OCI-LY7 (cell line): Measurements from ENCODE around the gene FAM111B. TPM values are rescaled to one million over a fixed set of nuclear protein-coding genes. Genes with fewer than 3 reads are reported as not detected.

Source experiments
- BruUV-seq: library from RNA; stranded (reverse); fragments of 400-500 nt; replicated peaks from 2 replicates; lab custom pipeline; 2021; lab: Mats Ljungman, UMichigan
- CTCF ChIA-PET: fragments of 300-600 bp; sonication (Branson Sonifier 250); formaldehyde crosslinking; loops from one replicate; lab custom pipeline; 2022; ENCODE audit warnings: antibody characterized with exemption; ENCODE audit not compliant: unreplicated experiment; lab: Charles Lee
- POLR2A ChIA-PET: fragments of 300-600 bp; sonication (Branson Sonifier 250); formaldehyde crosslinking; loops from one replicate; lab custom pipeline; 2022; ENCODE audit warnings: antibody characterized with exemption; lab: Charles Lee
- DNase-seq: peaks from one replicate; pipeline ENCODE4 v3.0.0-alpha.2; 2015; ENCODE audit warnings: low spot score
- H2AFZ ChIP-seq: fragments of 200-600 bp; sonication (generic), shearing (Covaris generic); 2 replicates; pipeline ENCODE4 v1.6.1; 2014; ENCODE audit warnings: mild to moderate bottlenecking, antibody characterized with exemption, low read length, moderate library complexity
- H3K27ac ChIP-seq: fragments of 200-600 bp; sonication (generic); 2 replicates; pipeline ENCODE4 v1.5.1; 2014; ENCODE audit warnings: mixed run types, low read depth, mild to moderate bottlenecking, moderate library complexity, low read length, inconsistent platforms; ENCODE audit not compliant: poor library complexity, severe bottlenecking
- H3K36me3 ChIP-seq: fragments of 200-600 bp; sonication (generic); 2 replicates; pipeline ENCODE4 v1.6.1; 2014; ENCODE audit warnings: mild to moderate bottlenecking, antibody characterized with exemption, low read length, moderate library complexity, mixed read lengths; ENCODE audit not compliant: insufficient read depth
- H3K4me1 ChIP-seq: fragments of 200-600 bp; sonication (generic); 2 replicates; pipeline ENCODE4 v1.5.1; 2014; ENCODE audit warnings: mild to moderate bottlenecking, low read length; ENCODE audit not compliant: insufficient read depth, poor library complexity, severe bottlenecking
- H3K4me2 ChIP-seq: fragments of 200-600 bp; sonication (generic); 2 replicates; pipeline ENCODE4 v1.6.1; 2014; ENCODE audit warnings: mild to moderate bottlenecking, low read length
- H3K4me3 ChIP-seq: fragments of 200-600 bp; sonication (generic); 2 replicates; pipeline ENCODE4 v1.5.1; 2014; ENCODE audit warnings: mild to moderate bottlenecking, low read depth, low read length; ENCODE audit not compliant: poor library complexity, severe bottlenecking
- H3K79me2 ChIP-seq: fragments of 200-600 bp; sonication (generic); 2 replicates; pipeline ENCODE4 v1.6.1; 2016; ENCODE audit warnings: low read depth, mild to moderate bottlenecking, low read length, moderate library complexity, mixed read lengths; ENCODE audit not compliant: insufficient read depth
- H3K9me2 ChIP-seq: fragments of 200-600 bp; sonication (generic); 2 replicates; pipeline ENCODE4 v1.6.1; 2016; ENCODE audit warnings: mild to moderate bottlenecking, low read length, mixed read lengths; ENCODE audit not compliant: insufficient read depth
- H3K9me3 ChIP-seq: fragments of 200-600 bp; sonication (generic); 2 replicates; pipeline ENCODE4 v1.6.1; 2014; ENCODE audit warnings: mild to moderate bottlenecking, mixed run types, low read length, mixed read lengths
- H4K20me1 ChIP-seq: fragments of 200-600 bp; sonication (generic); 2 replicates; pipeline ENCODE4 v1.6.1; 2014; ENCODE audit warnings: mild to moderate bottlenecking, antibody characterized with exemption, low read length, moderate library complexity, mixed read lengths; ENCODE audit not compliant: insufficient read depth
- EZH2phosphoT487 ChIP-seq: fragments of 200-600 bp; sonication (generic); IDR thresholded peaks from 2 replicates; pipeline ENCODE4 v1.6.1; 2018; ENCODE audit warnings: low read depth, borderline replicate concordance, mild to moderate bottlenecking, mixed run types, antibody characterized with exemption, low read length, moderate library complexity, mixed read lengths
- intact Hi-C: fragments of 100-400 bp; cut with micrococcal nuclease; formaldehyde crosslinking; loops from one replicate; pipeline ENCODE4 v1.10.0; 2022; ENCODE audit not compliant: unreplicated experiment
- total RNA-seq, 2 experiments: library from RNA; depleted of rRNA in 1 of 2; stranded (reverse); fragments of >200 nt in 1 of 2; shearing (Covaris generic) in 1 of 2; gene quantifications; 2 replicates each; pipeline ENCODE4 v1.2.3, GENCODE V29; 2014 to 2022
- TF ChIP-seq, protein P1 (sequence below): fragments of 200-600 bp; sonication (generic); conservative IDR thresholded peaks from 2 replicates; pipeline ENCODE4 v1.5.1; 2014; ENCODE audit warnings: mild to moderate bottlenecking, antibody characterized with exemption, low read length, moderate library complexity, mixed read lengths

Gene FAM111B
- total RNA-seq, 2 experiments from 2014 or later = 37.6 to 38.1 TPM

DNA sequence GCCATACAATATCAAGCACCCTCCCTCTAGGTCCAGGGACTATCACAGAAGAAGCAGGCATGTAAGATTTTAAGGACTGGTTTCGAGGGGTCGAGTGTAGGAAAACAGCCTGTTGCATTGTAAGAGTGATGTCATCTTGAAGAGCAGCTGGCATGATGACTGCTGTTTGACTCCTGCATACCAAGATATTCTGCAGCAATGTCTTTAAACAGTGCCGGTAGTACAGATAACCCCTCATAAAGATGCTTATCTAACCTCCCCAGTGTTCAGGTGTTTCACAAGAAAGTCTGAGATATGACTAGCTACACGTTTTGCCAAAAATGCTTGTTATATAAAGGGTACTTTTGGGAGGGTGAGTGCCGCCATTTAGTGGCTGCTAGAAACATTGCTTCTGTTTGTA is 47.6 kb downstream of the FAM111B start:
- Histone ChIP-seq H3K79me2 (0 out of 2 replicates have a peak, but pooled peaks cover 5% of the 10 kb centered on the region), H3K36me3 (peaks cover 46% of the 10 kb centered on the region), H3K9me3 (no peaks in the 10 kb centered on the region), H3K4me2 (no peak overlapping the region), H3K4me3 (no peak overlapping the region), H2AFZ (no peak overlapping the region), H3K27ac (no peak overlapping the region), H3K4me1 (no peaks in the 10 kb centered on the region), H4K20me1 (no peaks in the 10 kb centered on the region), H3K9me2 (no peaks in the 10 kb centered on the region)
- DNase-seq = no peak
- TF ChIP-seq, protein P1, sequence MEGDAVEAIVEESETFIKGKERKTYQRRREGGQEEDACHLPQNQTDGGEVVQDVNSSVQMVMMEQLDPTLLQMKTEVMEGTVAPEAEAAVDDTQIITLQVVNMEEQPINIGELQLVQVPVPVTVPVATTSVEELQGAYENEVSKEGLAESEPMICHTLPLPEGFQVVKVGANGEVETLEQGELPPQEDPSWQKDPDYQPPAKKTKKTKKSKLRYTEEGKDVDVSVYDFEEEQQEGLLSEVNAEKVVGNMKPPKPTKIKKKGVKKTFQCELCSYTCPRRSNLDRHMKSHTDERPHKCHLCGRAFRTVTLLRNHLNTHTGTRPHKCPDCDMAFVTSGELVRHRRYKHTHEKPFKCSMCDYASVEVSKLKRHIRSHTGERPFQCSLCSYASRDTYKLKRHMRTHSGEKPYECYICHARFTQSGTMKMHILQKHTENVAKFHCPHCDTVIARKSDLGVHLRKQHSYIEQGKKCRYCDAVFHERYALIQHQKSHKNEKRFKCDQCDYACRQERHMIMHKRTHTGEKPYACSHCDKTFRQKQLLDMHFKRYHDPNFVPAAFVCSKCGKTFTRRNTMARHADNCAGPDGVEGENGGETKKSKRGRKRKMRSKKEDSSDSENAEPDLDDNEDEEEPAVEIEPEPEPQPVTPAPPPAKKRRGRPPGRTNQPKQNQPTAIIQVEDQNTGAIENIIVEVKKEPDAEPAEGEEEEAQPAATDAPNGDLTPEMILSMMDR = no peak
- TF ChIP-seq EZH2phosphoT487 = no peak
- BruUV-seq = no TSS peak
- ChIA-PET POLR2A (no interaction called here), CTCF (no interaction called here)
- intact Hi-C loops = loop anchor here (5.0 kb wide), 2 partner anchors 97 to 477 kb away; no protein-coding TSS in a partner anchor

DNA sequence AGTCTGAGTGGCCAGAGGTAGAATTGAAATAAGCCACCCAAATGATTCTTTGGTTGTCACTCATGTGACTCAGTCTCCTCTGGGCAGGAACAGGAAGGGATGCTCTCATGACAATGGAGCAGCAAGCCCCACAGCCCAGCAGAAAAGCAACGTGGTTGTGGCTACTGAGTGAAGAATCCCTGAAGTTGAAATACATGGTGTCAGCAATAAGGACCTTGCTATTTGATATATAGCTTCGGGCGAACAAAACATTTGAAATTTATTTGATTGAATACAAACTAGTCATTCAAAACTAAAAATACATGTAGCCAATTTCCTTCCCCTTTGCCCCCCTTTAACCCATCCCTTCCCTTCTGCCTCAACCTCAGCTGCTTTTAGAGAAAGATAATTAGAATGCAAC is 50.4 kb downstream of the FAM111B start:
- Histone ChIP-seq H3K4me3 (no peak overlapping the region), H2AFZ (no peak overlapping the region), H3K79me2 (no peaks in the 10 kb centered on the region), H3K36me3 (peaks cover 17% of the 10 kb centered on the region), H3K4me1 (no peaks in the 10 kb centered on the region), H3K9me3 (no peaks in the 10 kb centered on the region), H3K4me2 (no peak overlapping the region), H3K9me2 (no peaks in the 10 kb centered on the region), H4K20me1 (no peaks in the 10 kb centered on the region), H3K27ac (no peak overlapping the region)
- BruUV-seq = no TSS peak
- no peak for TF ChIP-seq EZH2phosphoT487
- TF ChIP-seq, protein P1 = no peak
- CTCF ChIA-PET = interaction anchor here (0.8 to 1.7 kb wide), 5 partner anchors 13 to 99 kb away, joined by 3 to 7 read pairs (median 5); partner anchors contain the start of genes DTX4 and FAM111A
- intact Hi-C loops = loop anchor here (5.0 kb wide), 2 partner anchors 100 to 480 kb away; no protein-coding TSS in a partner anchor
- DNase-seq = no peak
- POLR2A ChIA-PET = interaction anchor here (0.6 to 2.9 kb wide), 5 partner anchors 12 to 38 kb away, joined by 3 to 14 read pairs (median 4); partner anchors contain the start of genes DTX4 and FAM111A
